H1 (cell line): ENCODE data around the gene JMJD1C.

Experiments
- CTCF ChIP-seq, 3 experiments: IDR thresholded peaks; 1 replicate in 2 of 3; 2 replicates in 1 of 3; pipeline versions ENCODE4 v1.5.1 to v1.6.1; 2011; ENCODE audit warnings: low read length in 3 of 3, mild to moderate bottlenecking in 3 of 3, inconsistent platforms in 2 of 3, low read depth in 1 of 3, moderate library complexity in 1 of 3; ENCODE audit not compliant: insufficient read depth in 1 of 3; ENCODE audit errors: control extremely low read depth in 1 of 3
- POLR2A ChIP-seq, 2 experiments: IDR thresholded peaks; 1 replicate in 1 of 2; 2 replicates in 1 of 2; pipeline ENCODE4 v1.6.1; 2011; ENCODE audit warnings: low read depth in 2 of 2, low read length in 2 of 2, mild to moderate bottlenecking in 2 of 2; ENCODE audit errors: control extremely low read depth in 1 of 2

GRCh38 chr10:63421591-63421990 lies 44.2 kb downstream of the JMJD1C start:
- no peak for TF ChIP-seq CTCF (IDR thresholded peaks at IDR 0.05; ENCODE audit: control extremely low read depth in 1 of 3, insufficient read depth in 1 of 3, low read depth in 1 of 3, low read length in 3 of 3)
- TF ChIP-seq POLR2A (IDR thresholded peaks at IDR 0.05; ENCODE audit: control extremely low read depth in 1 of 2, low read depth in 2 of 2, low read length in 2 of 2): no peak
